ENCODE data around the gene ARHGAP42. TPM values are rescaled to one million over a fixed set of nuclear protein-coding genes. Genes with fewer than 3 reads are reported as not detected.

ARHGAP42 gene
- total and polyA plus RNA-seq, 9 donors = 4.3 to 11.8 (median 7.0) TPM

DNA sequence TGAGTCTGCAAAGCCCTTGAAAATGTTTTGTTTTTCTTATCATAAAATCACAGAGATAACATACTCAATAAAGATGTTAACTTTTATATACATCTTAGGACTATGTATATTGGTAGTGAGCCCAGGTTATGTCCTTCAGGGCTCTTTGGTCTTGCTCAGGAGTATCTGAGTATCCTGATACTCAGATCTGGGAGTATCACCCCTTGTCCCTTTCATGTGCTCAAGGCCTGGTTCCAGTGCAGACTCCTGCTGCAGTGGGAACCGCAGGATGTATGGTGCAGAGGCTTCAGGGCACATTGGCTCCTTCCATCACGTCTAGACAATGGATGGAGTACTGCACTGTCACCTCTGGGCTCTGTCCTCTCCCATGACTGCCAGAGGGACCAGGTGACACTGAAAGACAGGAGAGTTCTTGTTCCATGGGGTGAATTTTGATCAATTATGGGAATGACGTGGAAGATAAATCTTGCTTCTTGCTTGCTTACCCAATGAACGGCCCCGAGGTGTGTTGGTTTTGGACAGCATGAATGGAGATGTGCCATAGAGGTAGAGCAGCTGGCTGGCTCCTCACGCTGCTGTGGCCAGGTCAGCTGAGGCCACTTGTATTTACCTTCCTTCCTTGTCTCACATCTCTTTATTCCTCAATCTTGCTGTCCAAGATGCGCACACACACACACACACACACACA lies 215.5 kb downstream of the ARHGAP42 start:
- H3K4me1 ChIP-seq (ENCODE audit: insufficient read depth) = no peaks in the 10 kb centered on the region
- intact Hi-C loops (cut with DNase I) = no loop called here
- TF ChIP-seq POLR2A (IDR thresholded peaks at IDR 0.05) (no peak), CTCF (IDR thresholded peaks at IDR 0.05) (no peak), EP300 (IDR thresholded peaks at IDR 0.05) (no peak)
- no peak overlapping the region for H3K27ac ChIP-seq
- WGBS, 3 donors = 70 to 77% (median 71%) methylated on average over 7 of the region's 7 CpGs
- no peak for DNase-seq
- no peak overlapping the region for H3K4me3 ChIP-seq
- no peaks in the 10 kb centered on the region for H3K27me3 ChIP-seq
- H3K36me3 ChIP-seq = no peaks in the 10 kb centered on the region
- H3K9me3 ChIP-seq = no peaks in the 10 kb centered on the region

- intact Hi-C loops (cut with DNase I) = no loop called here
- no peaks in the 10 kb centered on the region for H3K27me3 ChIP-seq
- no peak for TF ChIP-seq CTCF (IDR thresholded peaks at IDR 0.05)
- no peak for DNase-seq
- no peak overlapping the region for H3K27ac ChIP-seq
- no peaks in the 10 kb centered on the region for H3K36me3 ChIP-seq
- 43 to 57% (median 48%) methylated on average over 1 of the region's 1 CpG for WGBS, 3 donors
- no peaks in the 10 kb centered on the region for H3K4me1 ChIP-seq (ENCODE audit: insufficient read depth)
- H3K9me3 ChIP-seq = no peaks in the 10 kb centered on the region
- H3K4me3 ChIP-seq = no peak overlapping the region
Observed at GRCh38 chr11:100903284-100903683, 216.2 kb downstream of the ARHGAP42 start.

- no peak overlapping the region for H3K27ac ChIP-seq
- H3K9me3 ChIP-seq = no peaks in the 10 kb centered on the region
- WGBS, 3 donors = 83 to 93% (median 90%) methylated on average over 13 of the region's 13 CpGs
- H3K27me3 ChIP-seq = no peaks in the 10 kb centered on the region
- TF ChIP-seq POLR2A (IDR thresholded peaks at IDR 0.05) (no peak), CTCF (IDR thresholded peaks at IDR 0.05) (no peak), EP300 (IDR thresholded peaks at IDR 0.05) (no peak)
- no peak for DNase-seq
- H3K4me3 ChIP-seq = no peak overlapping the region
- no peaks in the 10 kb centered on the region for H3K36me3 ChIP-seq
- no peaks in the 10 kb centered on the region for H3K4me1 ChIP-seq (ENCODE audit: insufficient read depth)
- intact Hi-C loops (cut with DNase I) = no loop called here
Observed at GRCh38 chr11:100905684-100906083, 218.6 kb downstream of the ARHGAP42 start.

GRCh38 chr11:100908746-100909145 lies 221.7 kb downstream of the ARHGAP42 start:
- intact Hi-C loops (cut with DNase I) = no loop called here
- H3K27ac ChIP-seq = no peak overlapping the region
- H3K36me3 ChIP-seq = no peaks in the 10 kb centered on the region
- H3K4me1 ChIP-seq (ENCODE audit: insufficient read depth) = no peaks in the 10 kb centered on the region
- no peaks in the 10 kb centered on the region for H3K9me3 ChIP-seq
- no peak overlapping the region for H3K4me3 ChIP-seq
- H3K27me3 ChIP-seq = no peaks in the 10 kb centered on the region
- DNase-seq = no peak
- 92 to 96% (median 93%) methylated on average over 2 of the region's 2 CpGs for WGBS, 3 donors
- no peak for TF ChIP-seq CTCF (IDR thresholded peaks at IDR 0.05)

All from ovary (tissue), 9 donors.